ENCODE measurements around the gene MED12L.
"Not testable (repeated sequence)": the region's sequence is repeated elsewhere in the genome, so short reads cannot be mapped to it uniquely, and the experiment has no call there.

GRCh38 chr3:151081082-151081481 lies 4.4 kb upstream of the MED12L start:
- TF ChIP-seq, protein P1, sequence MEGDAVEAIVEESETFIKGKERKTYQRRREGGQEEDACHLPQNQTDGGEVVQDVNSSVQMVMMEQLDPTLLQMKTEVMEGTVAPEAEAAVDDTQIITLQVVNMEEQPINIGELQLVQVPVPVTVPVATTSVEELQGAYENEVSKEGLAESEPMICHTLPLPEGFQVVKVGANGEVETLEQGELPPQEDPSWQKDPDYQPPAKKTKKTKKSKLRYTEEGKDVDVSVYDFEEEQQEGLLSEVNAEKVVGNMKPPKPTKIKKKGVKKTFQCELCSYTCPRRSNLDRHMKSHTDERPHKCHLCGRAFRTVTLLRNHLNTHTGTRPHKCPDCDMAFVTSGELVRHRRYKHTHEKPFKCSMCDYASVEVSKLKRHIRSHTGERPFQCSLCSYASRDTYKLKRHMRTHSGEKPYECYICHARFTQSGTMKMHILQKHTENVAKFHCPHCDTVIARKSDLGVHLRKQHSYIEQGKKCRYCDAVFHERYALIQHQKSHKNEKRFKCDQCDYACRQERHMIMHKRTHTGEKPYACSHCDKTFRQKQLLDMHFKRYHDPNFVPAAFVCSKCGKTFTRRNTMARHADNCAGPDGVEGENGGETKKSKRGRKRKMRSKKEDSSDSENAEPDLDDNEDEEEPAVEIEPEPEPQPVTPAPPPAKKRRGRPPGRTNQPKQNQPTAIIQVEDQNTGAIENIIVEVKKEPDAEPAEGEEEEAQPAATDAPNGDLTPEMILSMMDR (IDR thresholded peaks at IDR 0.05): not testable (repeated sequence)
- TF ChIP-seq POLR2A (IDR thresholded peaks at IDR 0.05; ENCODE audit: low read depth): not testable (repeated sequence)
